WERI-Rb-1 (cell line): ENCODE results near the gene FAM47E.

ENCODE experiments used
- DNase-seq: peaks from one replicate; pipeline ENCODE4 v3.0.0-alpha.2; 2020
- H3K27ac ChIP-seq: fragments of 250-450 bp; sonication (Bioruptor Pico); 2 replicates; pipeline ENCODE4 v1.5.1; 2020; ENCODE audit warnings: mild to moderate bottlenecking, moderate library complexity
- H3K27me3 ChIP-seq: fragments of 250-450 bp; sonication (Bioruptor Pico); 2 replicates; pipeline ENCODE4 v1.5.1; 2021; ENCODE audit warnings: mild to moderate bottlenecking, low read depth, moderate library complexity; ENCODE audit not compliant: insufficient read depth, severe bottlenecking
- H3K36me3 ChIP-seq: fragments of 250-450 bp; sonication (Bioruptor Pico); 2 replicates; pipeline ENCODE4 v1.5.1; 2020; ENCODE audit warnings: mild to moderate bottlenecking, moderate library complexity
- H3K4me3 ChIP-seq: 2 replicates; pipeline ENCODE4 v1.5.1; 2011; ENCODE audit warnings: low read depth, mild to moderate bottlenecking, control low read depth, low read length
- H3K9me3 ChIP-seq: fragments of 250-450 bp; sonication (Bioruptor Pico); 2 replicates; pipeline ENCODE4 v1.5.1; 2021; ENCODE audit warnings: mild to moderate bottlenecking, moderate library complexity; ENCODE audit not compliant: severe bottlenecking
- CTCF ChIP-seq: IDR thresholded peaks from 2 replicates; pipeline ENCODE4 v1.5.1; 2011; ENCODE audit warnings: low read depth, mild to moderate bottlenecking, control low read depth, inconsistent platforms, low read length

Gene FAM47E

GRCh38 chr4:76212851-76213414, 38.6 kb upstream of the FAM47E start:
- no peak for DNase-seq
- peak overlapping the region; percentile 95 for H3K27ac ChIP-seq
- peaks cover 53% of the 10 kb centered on the region for H3K36me3 ChIP-seq
- TF ChIP-seq CTCF, result no peak
- H3K4me3 ChIP-seq, result peak overlapping the region; percentile 95
- H3K9me3 ChIP-seq, result no peaks in the 10 kb centered on the region
- no peaks in the 10 kb centered on the region for H3K27me3 ChIP-seq

- no peaks in the 10 kb centered on the region for H3K9me3 ChIP-seq
- no peak for TF ChIP-seq CTCF
- H3K27me3 ChIP-seq, result no peaks in the 10 kb centered on the region
- peaks cover 48% of the 10 kb centered on the region for H3K36me3 ChIP-seq
- DNase-seq, result peak; percentile 80
- H3K27ac ChIP-seq, result peak within 1 kb of the TSS; percentile 95
- H3K4me3 ChIP-seq, result peak within 1 kb of the TSS; percentile 95
Measured at GRCh38 chr4:76213415-76214176, 37.9 kb upstream of the FAM47E start, which contains the start of gene SCARB2. Gene SCARB2, minus strand, starts transcription at chr4:76213824. Its CDS starts 281 bp downstream, at chr4:76213543.

GRCh38 chr4:76214177-76214675, 37.3 kb upstream of the FAM47E start:
- Histone ChIP-seq H3K9me3 (no peaks in the 10 kb centered on the region), H3K27ac (peak overlapping the region; percentile 95), H3K4me3 (peak overlapping the region; percentile 95), H3K36me3 (peaks cover 42% of the 10 kb centered on the region), H3K27me3 (no peaks in the 10 kb centered on the region)
- no peak for TF ChIP-seq CTCF
- no peak for DNase-seq

- no peak for DNase-seq
Measured at GRCh38 chr4:76215077-76215476, 36.4 kb upstream of the FAM47E start.

GRCh38 chr4:76216524-76216923, 35.0 kb upstream of the FAM47E start:
- Histone ChIP-seq H3K9me3 (no peaks in the 10 kb centered on the region), H3K4me3 (no peak overlapping the region), H3K36me3 (peaks cover 19% of the 10 kb centered on the region), H3K27me3 (no peaks in the 10 kb centered on the region), H3K27ac (peak overlapping the region; percentile 13; the same call in 1 of the 2 replicates)
- TF ChIP-seq CTCF, result no peak
- no peak for DNase-seq

More at GRCh38 chr4:76215077-76215476, 36.4 kb upstream of the FAM47E start:
- peak overlapping the region; percentile 95 for H3K27ac ChIP-seq
- H3K27me3 ChIP-seq, result no peaks in the 10 kb centered on the region
- H3K9me3 ChIP-seq, result no peaks in the 10 kb centered on the region
- H3K4me3 ChIP-seq, result no peak overlapping the region
- TF ChIP-seq CTCF, result no peak
- H3K36me3 ChIP-seq, result peaks cover 33% of the 10 kb centered on the region
